Neutrophil (primary cell): Measurements from ENCODE around the gene SLC39A11.

Experiments used
- H3K27ac ChIP-seq: fragments of 200-600 bp; sonication (generic); 2 replicates; pipeline ENCODE4 v1.5.1; 2016; ENCODE audit warnings: mild to moderate bottlenecking, moderate library complexity
- H3K27me3 ChIP-seq: fragments of 200-600 bp; sonication (generic); 2 replicates; pipeline ENCODE4 v1.6.0; 2016; ENCODE audit warnings: mild to moderate bottlenecking
- H3K36me3 ChIP-seq: fragments of 200-600 bp; sonication (generic); 2 replicates; pipeline ENCODE4 v1.5.1; 2017
- H3K4me1 ChIP-seq, 2 experiments: fragments of 200-600 bp in 1 of 2; sonication (generic) in 1 of 2; 1 replicate in 1 of 2; 2 replicates in 1 of 2; pipeline versions ENCODE4 v1.5.1 to v1.6.1; 2013 to 2016; ENCODE audit warnings: low read depth in 1 of 2, low read length in 1 of 2, mild to moderate bottlenecking in 1 of 2, moderate library complexity in 1 of 2; ENCODE audit not compliant: control insufficient read depth in 1 of 2, insufficient read depth in 1 of 2
- H3K4me3 ChIP-seq, 2 experiments: fragments of 200-600 bp in 1 of 2; sonication (generic) in 1 of 2; 1 replicate in 1 of 2; 2 replicates in 1 of 2; pipeline ENCODE4 v1.5.1; 2013 to 2016; ENCODE audit warnings: low read depth in 1 of 2, low read length in 1 of 2, mild to moderate bottlenecking in 1 of 2, moderate library complexity in 1 of 2
- H3K9me3 ChIP-seq: fragments of 200-600 bp; sonication (generic); 2 replicates; pipeline ENCODE4 v1.5.1; 2016
- TF ChIP-seq, protein P1 (sequence below): fragments of 200-600 bp; sonication (generic); IDR thresholded peaks from 2 replicates; pipeline ENCODE4 v1.5.1; 2016; ENCODE audit warnings: antibody characterized with exemption

The SLC39A11 gene

DNA sequence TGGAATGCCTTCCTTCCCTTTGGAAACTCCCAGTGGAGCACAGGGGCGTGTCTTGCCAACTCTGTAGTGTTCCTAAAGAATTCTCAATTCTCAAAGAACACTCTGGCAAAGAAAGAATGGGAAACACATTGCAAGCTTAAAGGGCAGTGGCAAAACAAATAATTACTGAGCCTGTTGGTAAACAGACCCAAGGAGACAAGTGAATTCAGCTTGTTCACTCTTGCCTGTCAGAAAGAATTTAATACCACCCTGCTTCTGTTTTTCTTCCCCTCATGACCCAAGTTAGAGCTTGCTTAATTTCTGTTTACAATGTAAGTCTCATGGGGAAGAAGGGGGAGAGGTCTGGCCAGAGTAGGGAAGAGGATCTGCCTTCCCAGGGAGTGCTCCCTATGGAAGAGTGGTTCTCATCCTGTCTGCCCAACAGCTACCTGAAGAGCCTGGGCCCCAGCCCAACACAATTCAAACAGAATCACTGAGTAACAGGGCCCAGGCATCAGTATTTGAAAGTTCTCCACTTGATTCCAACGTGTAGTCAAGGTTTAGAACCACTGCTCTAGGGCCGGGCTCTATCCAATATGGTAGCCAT, 386.0 kb downstream of the SLC39A11 start:
- Histone ChIP-seq H3K4me3 (no peak overlapping the region), H3K9me3 (no peaks in the 10 kb centered on the region), H3K36me3 (no peaks in the 10 kb centered on the region), H3K27me3 (no peaks in the 10 kb centered on the region), H3K4me1 (peaks cover 21 to 22% of the 10 kb centered on the region in 2 experiments), H3K27ac (no peak overlapping the region)
- TF ChIP-seq, protein P1, sequence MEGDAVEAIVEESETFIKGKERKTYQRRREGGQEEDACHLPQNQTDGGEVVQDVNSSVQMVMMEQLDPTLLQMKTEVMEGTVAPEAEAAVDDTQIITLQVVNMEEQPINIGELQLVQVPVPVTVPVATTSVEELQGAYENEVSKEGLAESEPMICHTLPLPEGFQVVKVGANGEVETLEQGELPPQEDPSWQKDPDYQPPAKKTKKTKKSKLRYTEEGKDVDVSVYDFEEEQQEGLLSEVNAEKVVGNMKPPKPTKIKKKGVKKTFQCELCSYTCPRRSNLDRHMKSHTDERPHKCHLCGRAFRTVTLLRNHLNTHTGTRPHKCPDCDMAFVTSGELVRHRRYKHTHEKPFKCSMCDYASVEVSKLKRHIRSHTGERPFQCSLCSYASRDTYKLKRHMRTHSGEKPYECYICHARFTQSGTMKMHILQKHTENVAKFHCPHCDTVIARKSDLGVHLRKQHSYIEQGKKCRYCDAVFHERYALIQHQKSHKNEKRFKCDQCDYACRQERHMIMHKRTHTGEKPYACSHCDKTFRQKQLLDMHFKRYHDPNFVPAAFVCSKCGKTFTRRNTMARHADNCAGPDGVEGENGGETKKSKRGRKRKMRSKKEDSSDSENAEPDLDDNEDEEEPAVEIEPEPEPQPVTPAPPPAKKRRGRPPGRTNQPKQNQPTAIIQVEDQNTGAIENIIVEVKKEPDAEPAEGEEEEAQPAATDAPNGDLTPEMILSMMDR: no peak

DNA sequence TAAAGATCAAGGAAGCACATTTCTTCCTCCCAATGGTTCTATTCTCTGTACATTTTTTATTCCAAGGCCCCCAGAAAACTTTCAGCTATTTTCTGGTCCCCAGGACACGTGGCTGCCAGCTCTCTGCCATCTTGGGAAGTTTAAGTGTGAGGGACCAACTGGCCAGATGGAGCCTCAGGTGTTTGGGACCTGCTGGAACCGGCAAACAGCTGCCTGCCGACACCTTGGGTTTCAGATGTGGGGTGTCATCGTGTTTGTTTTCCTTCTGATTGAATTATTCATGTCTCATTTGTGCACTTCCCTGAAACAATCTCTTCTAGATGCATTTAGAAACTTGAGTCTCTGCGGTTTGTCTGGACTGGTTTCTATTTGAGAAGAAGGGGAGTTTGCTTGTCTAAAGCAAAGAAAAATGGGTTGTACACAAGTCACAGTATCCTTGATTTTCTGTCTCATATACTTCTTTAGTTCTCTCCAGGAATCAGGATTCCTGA, 386.5 kb downstream of the SLC39A11 start:
- peaks cover 16 to 17% of the 10 kb centered on the region in 2 experiments for H3K4me1 ChIP-seq
- TF ChIP-seq, protein P1: no peak
- H3K4me3 ChIP-seq: no peak overlapping the region
- no peak overlapping the region for H3K27ac ChIP-seq
- H3K9me3 ChIP-seq: no peaks in the 10 kb centered on the region
- H3K27me3 ChIP-seq: no peaks in the 10 kb centered on the region
- no peaks in the 10 kb centered on the region for H3K36me3 ChIP-seq

DNA sequence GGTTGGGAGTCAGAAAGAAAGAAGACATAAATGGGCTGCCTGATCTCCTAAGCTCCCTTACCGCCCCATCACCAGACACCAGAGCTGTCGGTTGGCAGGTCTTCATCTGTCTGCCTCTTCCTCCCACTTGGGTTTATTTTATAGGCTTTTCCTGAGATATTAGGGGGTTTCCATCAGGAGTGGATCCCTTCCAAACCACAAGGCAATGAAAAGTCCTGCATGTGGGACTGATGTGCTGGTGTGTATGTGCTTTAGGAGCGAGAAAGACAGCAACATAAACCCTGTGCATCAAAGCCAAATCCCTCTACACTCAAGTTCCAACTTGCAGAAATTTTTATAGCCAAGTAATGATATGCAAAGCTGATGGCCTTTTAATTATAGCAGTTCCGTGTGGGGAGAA, 389.5 kb downstream of the SLC39A11 start:
- Histone ChIP-seq H3K9me3 (no peaks in the 10 kb centered on the region), H3K36me3 (no peaks in the 10 kb centered on the region), H3K27me3 (no peaks in the 10 kb centered on the region), H3K27ac (no peak overlapping the region), H3K4me3 (no peak overlapping the region), H3K4me1 (no peaks in the 10 kb centered on the region)
- TF ChIP-seq, protein P1: no peak

DNA sequence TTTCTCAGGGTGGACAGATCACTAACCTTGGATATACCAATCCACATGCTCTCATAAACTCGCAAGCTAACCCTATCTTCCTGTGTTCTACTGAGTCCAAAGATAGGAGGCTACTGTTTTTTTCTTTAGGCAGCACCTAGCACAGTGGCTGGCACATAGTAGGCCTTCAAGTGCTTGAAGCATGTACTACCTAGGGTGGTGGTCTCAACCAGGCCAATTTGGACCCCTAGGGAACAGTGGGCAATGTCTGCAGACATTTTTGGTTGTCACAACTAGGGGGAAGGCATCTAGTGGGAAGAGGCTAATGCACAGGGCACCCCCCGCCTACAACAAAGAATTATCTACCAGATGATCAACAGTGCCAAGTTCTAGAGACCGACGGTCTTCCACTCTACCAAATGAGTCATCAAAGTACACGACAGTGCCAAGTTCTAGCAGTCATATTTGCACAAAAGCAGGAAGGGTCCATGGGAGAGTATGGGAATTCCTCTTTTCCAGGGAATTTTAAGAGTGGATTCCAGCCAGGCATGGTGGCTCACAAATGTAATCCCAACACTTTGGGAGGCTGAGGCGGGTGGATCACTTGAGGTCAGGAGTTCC, 390.3 kb downstream of the SLC39A11 start:
- H3K27ac ChIP-seq: no peak overlapping the region
- H3K4me3 ChIP-seq: no peak overlapping the region
- H3K4me1 ChIP-seq: no peaks in the 10 kb centered on the region
- H3K9me3 ChIP-seq: no peaks in the 10 kb centered on the region
- TF ChIP-seq, protein P1: no peak
- no peaks in the 10 kb centered on the region for H3K27me3 ChIP-seq
- H3K36me3 ChIP-seq: no peaks in the 10 kb centered on the region

DNA sequence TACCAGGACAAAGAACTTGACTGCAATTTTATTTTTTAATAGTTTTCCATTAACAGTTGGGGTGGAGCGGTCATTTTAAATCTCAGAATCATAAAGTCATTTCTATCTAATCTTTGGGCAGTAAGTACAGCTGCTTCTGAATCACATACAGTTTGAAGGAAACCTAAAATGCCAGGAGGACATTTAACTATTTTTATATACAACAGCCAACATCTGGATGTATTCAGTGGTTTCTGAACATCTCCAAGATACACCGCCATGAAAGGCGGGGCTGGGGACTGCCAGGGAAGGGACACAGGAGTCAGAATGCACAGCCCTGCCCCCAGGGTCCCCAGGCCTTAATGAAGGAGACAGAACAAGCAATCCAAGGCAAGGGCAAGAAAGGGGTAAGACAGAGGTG, 392.3 kb downstream of the SLC39A11 start:
- Histone ChIP-seq H3K27ac (no peak overlapping the region), H3K9me3 (no peaks in the 10 kb centered on the region), H3K36me3 (peaks cover 3% of the 10 kb centered on the region), H3K4me1 (no peaks in the 10 kb centered on the region), H3K27me3 (no peaks in the 10 kb centered on the region), H3K4me3 (no peak overlapping the region)
- TF ChIP-seq, protein P1: no peak
